Upper lobe of right lung (tissue), 1 donor: ENCODE data around the gene VWA8. TPM values are rescaled to one million over a fixed set of nuclear protein-coding genes. Genes with fewer than 3 reads are reported as not detected.

Source experiments
- ATAC-seq: fragments of 200-7000 bp; cut with Tn5 transposase; one replicate; pipeline ENCODE4 v1.9.1; 2020; ENCODE audit warnings: mild to moderate bottlenecking, moderate library complexity
- DNase-seq: peaks from one replicate; pipeline ENCODE4 v3.0.0-alpha.2; 2020
- H3K27ac ChIP-seq: fragments of 200-600 bp; one replicate; pipeline ENCODE4 v1.8.0; 2022
- H3K27me3 ChIP-seq: fragments of 200-600 bp; one replicate; pipeline ENCODE4 v1.8.0; 2022; ENCODE audit warnings: mild to moderate bottlenecking
- H3K36me3 ChIP-seq: fragments of 200-600 bp; one replicate; pipeline ENCODE4 v1.8.0; 2022
- H3K4me1 ChIP-seq: fragments of 200-600 bp; one replicate; pipeline ENCODE4 v1.8.0; 2022
- H3K4me3 ChIP-seq: fragments of 200-600 bp; one replicate; pipeline ENCODE4 v1.8.0; 2022; ENCODE audit warnings: mild to moderate bottlenecking
- H3K9me3 ChIP-seq: fragments of 200-600 bp; one replicate; pipeline ENCODE4 v1.8.0; 2022
- intact Hi-C: fragments of 100-400 bp; cut with DNase I; formaldehyde crosslinking; loops from one replicate; pipeline ENCODE4 v1.11.0; 2022
- total RNA-seq: library from RNA; stranded (reverse); fragmentation: NEBNext Ultra II Directional; extraction: Animal tissue kit (Norgen Biotek cat#: 25700); gene quantifications from one replicate; pipeline ENCODE4 v1.2.1, GENCODE V29; 2021
- TF ChIP-seq, protein P1 (sequence below): fragments of 200-600 bp; IDR thresholded peaks from one replicate; pipeline ENCODE4 v1.8.0; 2022; ENCODE audit warnings: antibody characterized with exemption
- donor health status: DM: no; HTN: yes; CAD: no; lungs with severe emphysema.

Gene VWA8
- total RNA-seq, 1 donor from 2014 or later = 20.6 TPM

DNA sequence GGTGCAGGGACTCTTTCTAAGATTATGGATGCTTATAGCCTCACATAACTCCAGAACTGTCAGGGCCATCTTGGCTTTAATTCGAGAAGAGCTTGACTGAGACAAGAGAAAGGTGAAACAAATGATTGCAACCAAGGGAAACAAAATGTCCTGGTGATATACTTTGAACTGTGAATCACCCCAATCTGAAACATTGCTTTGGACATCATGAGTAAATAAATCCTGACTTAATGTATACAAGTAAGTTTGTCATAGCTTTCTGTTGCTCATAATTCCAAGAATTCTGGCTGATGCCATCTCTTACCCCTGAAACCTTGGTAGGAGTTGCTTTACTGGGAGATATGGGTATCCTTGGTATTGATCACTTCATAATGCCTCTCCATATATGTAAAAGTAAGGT is 5.8 kb upstream of the VWA8 start:
- no peak overlapping the region for H3K27ac ChIP-seq
- H3K4me1 ChIP-seq = peaks cover 3% of the 10 kb centered on the region
- ATAC-seq = no peak
- DNase-seq = no peak
- no peaks in the 10 kb centered on the region for H3K27me3 ChIP-seq
- H3K36me3 ChIP-seq = no peaks in the 10 kb centered on the region
- TF ChIP-seq, protein P1, sequence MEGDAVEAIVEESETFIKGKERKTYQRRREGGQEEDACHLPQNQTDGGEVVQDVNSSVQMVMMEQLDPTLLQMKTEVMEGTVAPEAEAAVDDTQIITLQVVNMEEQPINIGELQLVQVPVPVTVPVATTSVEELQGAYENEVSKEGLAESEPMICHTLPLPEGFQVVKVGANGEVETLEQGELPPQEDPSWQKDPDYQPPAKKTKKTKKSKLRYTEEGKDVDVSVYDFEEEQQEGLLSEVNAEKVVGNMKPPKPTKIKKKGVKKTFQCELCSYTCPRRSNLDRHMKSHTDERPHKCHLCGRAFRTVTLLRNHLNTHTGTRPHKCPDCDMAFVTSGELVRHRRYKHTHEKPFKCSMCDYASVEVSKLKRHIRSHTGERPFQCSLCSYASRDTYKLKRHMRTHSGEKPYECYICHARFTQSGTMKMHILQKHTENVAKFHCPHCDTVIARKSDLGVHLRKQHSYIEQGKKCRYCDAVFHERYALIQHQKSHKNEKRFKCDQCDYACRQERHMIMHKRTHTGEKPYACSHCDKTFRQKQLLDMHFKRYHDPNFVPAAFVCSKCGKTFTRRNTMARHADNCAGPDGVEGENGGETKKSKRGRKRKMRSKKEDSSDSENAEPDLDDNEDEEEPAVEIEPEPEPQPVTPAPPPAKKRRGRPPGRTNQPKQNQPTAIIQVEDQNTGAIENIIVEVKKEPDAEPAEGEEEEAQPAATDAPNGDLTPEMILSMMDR = no peak
- no peaks in the 10 kb centered on the region for H3K9me3 ChIP-seq
- intact Hi-C loops = no loop called here
- no peak overlapping the region for H3K4me3 ChIP-seq

DNA sequence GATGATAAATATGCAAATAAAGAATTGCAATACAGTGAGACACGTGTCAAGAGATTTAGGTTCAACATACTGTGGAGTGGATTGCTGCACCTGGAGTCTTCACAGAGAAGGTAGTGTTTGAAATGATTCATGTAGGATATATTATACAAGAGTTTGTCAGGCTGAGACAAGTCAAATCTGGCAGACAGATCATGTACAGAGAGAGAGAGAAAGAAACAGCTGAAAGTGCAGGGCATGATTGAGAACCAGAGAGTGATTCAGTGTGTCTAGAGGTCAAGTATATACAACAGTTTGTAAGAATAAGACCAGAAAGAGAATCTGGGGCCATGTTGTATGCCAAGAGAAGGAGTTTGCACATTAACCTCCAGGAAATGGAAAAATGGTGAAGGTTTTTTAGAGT is 2.1 kb upstream of the VWA8 start:
- H3K27me3 ChIP-seq = no peaks in the 10 kb centered on the region
- no peak overlapping the region for H3K4me3 ChIP-seq
- intact Hi-C loops = no loop called here
- H3K4me1 ChIP-seq = peaks cover 19% of the 10 kb centered on the region
- DNase-seq = no peak
- no peaks in the 10 kb centered on the region for H3K9me3 ChIP-seq
- no peaks in the 10 kb centered on the region for H3K36me3 ChIP-seq
- no peak overlapping the region for H3K27ac ChIP-seq
- no peak for ATAC-seq
- TF ChIP-seq, protein P1 = no peak

DNA sequence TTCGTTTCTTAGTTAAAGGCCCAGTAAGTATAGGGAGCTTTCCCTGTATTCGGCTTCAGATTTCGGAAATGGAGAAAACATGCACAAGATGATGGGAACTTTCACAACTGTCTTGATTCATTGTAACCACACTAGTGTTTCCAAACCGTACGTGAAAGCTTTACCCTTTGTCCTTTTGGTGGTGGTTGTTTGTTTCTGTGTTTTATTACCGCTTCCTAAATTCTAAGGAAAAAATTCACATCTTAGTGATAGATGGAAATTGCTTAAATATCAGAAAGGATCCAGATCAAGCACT is 504 bp upstream of the VWA8 start:
- Histone ChIP-seq H3K27me3 (no peaks in the 10 kb centered on the region), H3K4me3 (peak overlapping the region; percentile 75), H3K36me3 (no peaks in the 10 kb centered on the region), H3K27ac (peak overlapping the region; percentile 88), H3K4me1 (peaks cover 19% of the 10 kb centered on the region), H3K9me3 (no peaks in the 10 kb centered on the region)
- DNase-seq (no peak), ATAC-seq (no peak)
- intact Hi-C loops = no loop called here
- TF ChIP-seq, protein P1 = no peak

DNA sequence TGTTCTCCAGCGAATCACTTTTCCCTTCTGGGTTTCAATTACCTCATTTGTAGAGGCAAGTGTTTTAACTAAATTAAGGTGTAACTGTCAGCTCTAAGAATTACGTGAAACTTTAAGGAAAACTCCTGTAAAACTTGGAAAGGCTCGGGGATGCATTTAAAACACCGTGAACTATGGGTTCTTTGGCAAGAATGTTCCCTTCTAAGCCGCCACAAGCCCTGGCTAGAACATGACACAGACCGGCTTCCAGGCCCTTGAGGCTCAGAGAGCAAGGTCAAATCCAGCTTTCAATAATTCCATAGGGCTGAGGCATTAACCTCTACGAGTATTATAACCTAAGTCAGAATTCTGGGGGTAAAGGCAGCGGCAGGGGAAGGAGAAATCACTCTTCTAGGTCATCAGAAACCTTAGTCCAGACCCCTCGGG is 685 bp downstream of the VWA8 start:
- peak; percentile 6 for ATAC-seq
- DNase-seq = no peak
- Histone ChIP-seq H3K27me3 (no peaks in the 10 kb centered on the region), H3K27ac (peak overlapping the region; percentile 88), H3K4me1 (peaks cover 19% of the 10 kb centered on the region), H3K4me3 (peak overlapping the region; percentile 75), H3K9me3 (no peaks in the 10 kb centered on the region), H3K36me3 (no peaks in the 10 kb centered on the region)
- TF ChIP-seq, protein P1 = no peak
- intact Hi-C loops = no loop called here

DNA sequence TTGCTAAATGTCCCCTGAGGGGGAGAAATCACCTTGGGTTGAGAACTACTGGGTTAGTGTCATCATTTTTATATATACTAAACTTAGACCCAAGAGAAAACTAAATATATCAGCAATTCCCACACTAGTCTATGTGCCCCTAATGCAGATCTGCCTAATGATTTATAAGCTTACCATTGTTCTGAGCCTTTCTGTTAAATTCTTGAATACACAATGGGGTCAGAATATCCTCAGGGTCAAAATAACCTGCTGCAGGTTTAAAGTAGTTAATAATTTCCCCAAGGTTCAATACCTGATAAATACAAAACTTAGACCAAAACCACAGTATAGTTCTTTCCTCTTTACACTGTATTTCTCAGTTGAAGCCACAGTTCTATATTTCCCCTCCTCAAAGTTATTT is 4.6 kb downstream of the VWA8 start:
- no peak overlapping the region for H3K27ac ChIP-seq
- no peaks in the 10 kb centered on the region for H3K36me3 ChIP-seq
- TF ChIP-seq, protein P1 = no peak
- no peak for ATAC-seq
- no peak for DNase-seq
- intact Hi-C loops = no loop called here
- no peaks in the 10 kb centered on the region for H3K9me3 ChIP-seq
- no peak overlapping the region for H3K4me3 ChIP-seq
- H3K27me3 ChIP-seq = no peaks in the 10 kb centered on the region
- peaks cover 16% of the 10 kb centered on the region for H3K4me1 ChIP-seq

DNA sequence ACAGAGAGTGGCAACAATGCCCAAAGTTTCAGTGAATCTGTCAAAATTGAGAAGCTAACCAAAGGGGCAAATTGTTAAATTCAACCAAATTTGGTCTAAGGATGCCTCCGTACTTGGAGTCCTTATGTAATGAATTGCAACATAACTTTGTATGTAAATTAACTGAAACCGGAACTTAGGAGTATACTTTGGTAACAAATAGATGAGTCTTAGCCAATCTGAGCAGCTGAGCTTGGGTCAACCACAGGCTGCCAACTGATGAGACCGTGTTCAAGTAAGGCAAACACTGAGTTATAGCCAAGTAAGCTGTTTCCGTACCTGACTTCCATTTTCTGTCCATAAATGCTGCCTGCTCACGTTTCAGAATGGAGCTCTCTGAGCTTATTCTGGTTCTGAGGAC is 5.3 kb downstream of the VWA8 start:
- Histone ChIP-seq H3K27me3 (no peaks in the 10 kb centered on the region), H3K9me3 (no peaks in the 10 kb centered on the region), H3K4me3 (no peak overlapping the region), H3K36me3 (no peaks in the 10 kb centered on the region), H3K4me1 (peaks cover 16% of the 10 kb centered on the region), H3K27ac (no peak overlapping the region)
- intact Hi-C loops = no loop called here
- TF ChIP-seq, protein P1 = no peak
- no peak for DNase-seq
- ATAC-seq = peak; percentile 86
